IMR-90 (cell line): ENCODE results near the gene CALCOCO1.

Experiments
- CEBPB ChIP-seq: IDR thresholded peaks from 2 replicates; pipeline ENCODE4 v1.6.1; 2012; ENCODE audit warnings: low read depth, low read length, improper control_type of control experiment
- CHD1 ChIP-seq: IDR thresholded peaks from 2 replicates; pipeline ENCODE4 v1.6.1; 2012; ENCODE audit warnings: low read depth, low read length, improper control_type of control experiment
- CTCF ChIP-seq: conservative IDR thresholded peaks from 2 replicates; pipeline ENCODE4 v1.5.1; 2012; ENCODE audit warnings: mild to moderate bottlenecking, low read depth, low read length, improper control_type of control experiment
- FOS ChIP-seq: fragments of 150-350 bp; IDR thresholded peaks from 2 replicates; pipeline ENCODE4 v1.6.1; 2016; ENCODE audit warnings: low read depth, low read length
- MAZ ChIP-seq: IDR thresholded peaks from 2 replicates; pipeline ENCODE4 v1.6.1; 2012; ENCODE audit warnings: low read depth, mild to moderate bottlenecking, low read length, improper control_type of control experiment, moderate library complexity, borderline replicate concordance
- POLR2A ChIP-seq: IDR thresholded peaks from 2 replicates; pipeline ENCODE4 v1.6.1; 2012; ENCODE audit warnings: mild to moderate bottlenecking, low read depth, low read length
- RAD21 ChIP-seq: IDR thresholded peaks from 2 replicates; pipeline ENCODE4 v1.6.1; 2012; ENCODE audit warnings: low read length, improper control_type of control experiment
- RCOR1 ChIP-seq: IDR thresholded peaks from 2 replicates; pipeline ENCODE4 v1.6.1; 2012; ENCODE audit warnings: mild to moderate bottlenecking, low read length, improper control_type of control experiment; ENCODE audit not compliant: insufficient replicate concordance
- RFX5 ChIP-seq: IDR thresholded peaks from 2 replicates; pipeline ENCODE4 v1.8.0; 2012; ENCODE audit warnings: low read depth, mild to moderate bottlenecking, low read length, moderate library complexity
- SMC3 ChIP-seq: fragments of 150-350 bp; IDR thresholded peaks from 2 replicates; pipeline ENCODE4 v1.6.1; 2016; ENCODE audit warnings: low read depth, mild to moderate bottlenecking, antibody characterized with exemption, low read length, moderate library complexity
- USF2 ChIP-seq: fragments of 150-350 bp; IDR thresholded peaks from 2 replicates; pipeline ENCODE4 v1.6.1; 2017; ENCODE audit warnings: mild to moderate bottlenecking, antibody characterized with exemption, low read length, low read depth

DNA sequence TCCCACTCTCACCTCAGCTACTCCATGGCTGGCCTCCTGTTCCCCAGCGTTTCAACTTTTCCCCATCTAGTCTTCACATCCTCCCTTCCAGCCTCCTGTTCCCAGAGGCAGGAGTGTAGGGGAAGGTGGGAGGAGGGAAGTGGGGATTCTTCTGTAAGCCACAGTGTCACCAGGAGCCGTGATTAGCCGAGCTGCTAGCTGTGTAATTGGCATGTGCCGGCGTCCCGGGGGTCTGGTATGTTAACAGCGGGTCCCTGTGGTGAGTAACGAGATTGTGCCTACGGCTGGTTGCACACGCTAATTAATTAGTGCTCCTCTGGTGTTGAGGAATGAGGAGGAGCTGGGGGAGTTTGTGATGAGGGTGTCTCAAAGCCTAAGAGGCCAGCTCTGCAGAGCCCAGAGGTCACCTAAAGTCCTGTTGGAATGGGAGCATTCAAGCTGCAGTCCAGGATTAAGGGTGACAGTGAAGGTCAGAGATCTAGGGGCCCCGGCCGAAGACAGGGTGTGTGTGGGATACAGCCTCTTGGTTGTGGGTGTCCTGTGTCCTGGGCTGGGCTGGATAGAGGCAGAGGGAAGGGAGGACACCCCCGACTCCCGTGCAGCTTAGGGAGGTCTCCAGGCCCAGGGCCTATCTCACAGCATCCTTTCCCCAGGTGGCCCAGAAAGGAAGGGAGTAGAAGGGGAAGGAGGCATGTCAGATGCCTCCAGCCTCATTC lies 10.0 kb upstream of the CALCOCO1 start:
- TF ChIP-seq CTCF (no peak), SMC3 (no peak), POLR2A (no peak), RFX5 (no peak), USF2 (no peak), RCOR1 (no peak), FOS (no peak), CEBPB (no peak), RAD21 (no peak), MAZ (no peak), CHD1 (no peak)
